Measurements from ENCODE around the gene XXYLT1.

The XXYLT1 gene

GRCh38 chr3:195247863-195248189, 23.1 kb downstream of the XXYLT1 start:
- CTCF ChIA-PET, result interaction anchor here (1.0 to 1.8 kb wide), 4 partner anchors 23 to 565 kb away, joined by 3 to 7 read pairs (median 4); partner anchors contain the start of gene XXYLT1
- Histone ChIP-seq H3K36me3 (ENCODE audit: control insufficient read depth in 4 of 4, insufficient read depth in 4 of 4, low read length in 3 of 4) (peaks cover 0 to 16% (median 3%) of the 10 kb centered on the region in 4 experiments), H3K9me3 (ENCODE audit: control extremely low read depth in 1 of 5, control insufficient read depth in 4 of 5, insufficient read depth in 2 of 5, low read depth in 1 of 5, low read length in 4 of 5) (peaks cover 0 to 4% (median 0%) of the 10 kb centered on the region in 5 experiments), H3K4me1 (ENCODE audit: control extremely low read depth in 1 of 4, control insufficient read depth in 4 of 4, insufficient read depth in 4 of 4, low read length in 3 of 4) (peaks cover 4 to 41% (median 28%) of the 10 kb centered on the region in 4 experiments), H3K27ac (ENCODE audit: insufficient read depth in 1 of 2, low read depth in 1 of 2, low read length in 2 of 2, poor library complexity in 1 of 2, severe bottlenecking in 2 of 2) (no peak overlapping the region), H3K4me3 (ENCODE audit: control insufficient read depth in 1 of 7, extremely low read depth in 1 of 7, insufficient read depth in 4 of 7, low read depth in 2 of 7, low read length in 6 of 7) (peak overlapping the region in 1 of 7 experiments; percentile 33), H3K27me3 (replicated peaks in 2 of 5; ENCODE audit: control insufficient read depth in 4 of 5, insufficient read depth in 5 of 5, low read length in 4 of 5) (no peaks in the 10 kb centered on the region)
- DNase-seq, result peak in 2 of 3 donors; percentile 32 to 49
- POLR2A ChIA-PET, result no interaction called here
- WGBS (ENCODE audit: insufficient coverage), result 67% methylated on average over 3 of the region's 8 CpGs

GRCh38 chr3:195247086-195247862, 23.7 kb downstream of the XXYLT1 start:
- peak overlapping the region in 1 of 7 experiments; percentile 33 for H3K4me3 ChIP-seq (ENCODE audit: control insufficient read depth in 1 of 7, extremely low read depth in 1 of 7, insufficient read depth in 4 of 7, low read depth in 2 of 7, low read length in 6 of 7)
- no peak for DNase-seq
- ChIA-PET POLR2A (no interaction called here), CTCF (interaction anchor here (1.7 kb wide), 1 partner anchor 564 kb away, joined by 4 read pairs; no protein-coding TSS in a partner anchor)
- H3K27ac ChIP-seq (ENCODE audit: insufficient read depth in 1 of 2, low read depth in 1 of 2, low read length in 2 of 2, poor library complexity in 1 of 2, severe bottlenecking in 2 of 2), result no peak overlapping the region
- peaks cover 0 to 16% (median 3%) of the 10 kb centered on the region in 4 experiments for H3K36me3 ChIP-seq (ENCODE audit: control insufficient read depth in 4 of 4, insufficient read depth in 4 of 4, low read length in 3 of 4)
- WGBS (ENCODE audit: insufficient coverage), result 91% methylated on average over 18 of the region's 24 CpGs
- peaks cover 0 to 4% (median 0%) of the 10 kb centered on the region in 5 experiments for H3K9me3 ChIP-seq (ENCODE audit: control extremely low read depth in 1 of 5, control insufficient read depth in 4 of 5, insufficient read depth in 2 of 5, low read depth in 1 of 5, low read length in 4 of 5)
- H3K27me3 ChIP-seq (replicated peaks in 2 of 5; ENCODE audit: control insufficient read depth in 4 of 5, insufficient read depth in 5 of 5, low read length in 4 of 5), result no peaks in the 10 kb centered on the region
- peaks cover 3 to 39% (median 27%) of the 10 kb centered on the region in 4 experiments for H3K4me1 ChIP-seq (ENCODE audit: control extremely low read depth in 1 of 4, control insufficient read depth in 4 of 4, insufficient read depth in 4 of 4, low read length in 3 of 4)

- POLR2A ChIA-PET, result no interaction called here
- Histone ChIP-seq H3K4me1 (ENCODE audit: control extremely low read depth in 1 of 4, control insufficient read depth in 4 of 4, insufficient read depth in 4 of 4, low read length in 3 of 4) (peaks cover 3 to 35% (median 25%) of the 10 kb centered on the region in 4 experiments), H3K27me3 (replicated peaks in 2 of 5; ENCODE audit: control insufficient read depth in 4 of 5, insufficient read depth in 5 of 5, low read length in 4 of 5) (no peaks in the 10 kb centered on the region), H3K27ac (ENCODE audit: insufficient read depth in 1 of 2, low read depth in 1 of 2, low read length in 2 of 2, poor library complexity in 1 of 2, severe bottlenecking in 2 of 2) (no peak overlapping the region), H3K9me3 (ENCODE audit: control extremely low read depth in 1 of 5, control insufficient read depth in 4 of 5, insufficient read depth in 2 of 5, low read depth in 1 of 5, low read length in 4 of 5) (peaks cover 0 to 4% (median 0%) of the 10 kb centered on the region in 5 experiments), H3K4me3 (ENCODE audit: control insufficient read depth in 1 of 7, extremely low read depth in 1 of 7, insufficient read depth in 4 of 7, low read depth in 2 of 7, low read length in 6 of 7) (no peak overlapping the region), H3K36me3 (ENCODE audit: control insufficient read depth in 4 of 4, insufficient read depth in 4 of 4, low read length in 3 of 4) (peaks cover 0 to 21% (median 3%) of the 10 kb centered on the region in 4 experiments)
- CTCF ChIA-PET, result interaction anchor here (1.6 kb wide), 1 partner anchor 46 kb away, joined by 4 read pairs; no protein-coding TSS in a partner anchor
- no peak for DNase-seq
- 94% methylated on average over 7 of the region's 9 CpGs for WGBS (ENCODE audit: insufficient coverage)
Measured at GRCh38 chr3:195246581-195246995, 24.4 kb downstream of the XXYLT1 start.

GRCh38 chr3:195245531-195245951, 25.4 kb downstream of the XXYLT1 start:
- no peak overlapping the region for H3K27ac ChIP-seq (ENCODE audit: insufficient read depth in 1 of 2, low read depth in 1 of 2, low read length in 2 of 2, poor library complexity in 1 of 2, severe bottlenecking in 2 of 2)
- POLR2A ChIA-PET, result interaction anchor here (0.7 kb wide), 1 partner anchor 508 kb away, joined by 3 read pairs; no protein-coding TSS in a partner anchor
- no peak overlapping the region for H3K4me3 ChIP-seq (ENCODE audit: control insufficient read depth in 1 of 7, extremely low read depth in 1 of 7, insufficient read depth in 4 of 7, low read depth in 2 of 7, low read length in 6 of 7)
- peaks cover 0 to 22% (median 3%) of the 10 kb centered on the region in 4 experiments for H3K36me3 ChIP-seq (ENCODE audit: control insufficient read depth in 4 of 4, insufficient read depth in 4 of 4, low read length in 3 of 4)
- peaks cover 0 to 4% (median 0%) of the 10 kb centered on the region in 5 experiments for H3K9me3 ChIP-seq (ENCODE audit: control extremely low read depth in 1 of 5, control insufficient read depth in 4 of 5, insufficient read depth in 2 of 5, low read depth in 1 of 5, low read length in 4 of 5)
- H3K27me3 ChIP-seq (replicated peaks in 2 of 5; ENCODE audit: control insufficient read depth in 4 of 5, insufficient read depth in 5 of 5, low read length in 4 of 5), result no peaks in the 10 kb centered on the region
- DNase-seq, result no peak
- peaks cover under 1 to 25% (median 14%) of the 10 kb centered on the region in 4 experiments for H3K4me1 ChIP-seq (ENCODE audit: control extremely low read depth in 1 of 4, control insufficient read depth in 4 of 4, insufficient read depth in 4 of 4, low read length in 3 of 4)
- WGBS (ENCODE audit: insufficient coverage), result 97% methylated on average over 11 of the region's 16 CpGs
- CTCF ChIA-PET, result interaction anchor here (1.6 kb wide), 1 partner anchor 44 kb away, joined by 4 read pairs; no protein-coding TSS in a partner anchor

GRCh38 chr3:195241592-195242355, 29.2 kb downstream of the XXYLT1 start:
- peaks cover 0 to 21% (median 13%) of the 10 kb centered on the region in 4 experiments for H3K4me1 ChIP-seq (ENCODE audit: control extremely low read depth in 1 of 4, control insufficient read depth in 4 of 4, insufficient read depth in 4 of 4, low read length in 3 of 4)
- H3K4me3 ChIP-seq (ENCODE audit: control insufficient read depth in 1 of 7, extremely low read depth in 1 of 7, insufficient read depth in 4 of 7, low read depth in 2 of 7, low read length in 6 of 7), result no peak overlapping the region
- H3K27ac ChIP-seq (ENCODE audit: insufficient read depth in 1 of 2, low read depth in 1 of 2, low read length in 2 of 2, poor library complexity in 1 of 2, severe bottlenecking in 2 of 2), result no peak overlapping the region
- ChIA-PET POLR2A (no interaction called here), CTCF (interaction anchor here (1.0 to 2.1 kb wide), 7 partner anchors 9 to 122 kb away, joined by 3 to 7 read pairs (median 3); no protein-coding TSS in a partner anchor)
- peaks cover 0 to 8% (median 5%) of the 10 kb centered on the region in 5 experiments for H3K9me3 ChIP-seq (ENCODE audit: control extremely low read depth in 1 of 5, control insufficient read depth in 4 of 5, insufficient read depth in 2 of 5, low read depth in 1 of 5, low read length in 4 of 5)
- no peaks in the 10 kb centered on the region for H3K27me3 ChIP-seq (replicated peaks in 2 of 5; ENCODE audit: control insufficient read depth in 4 of 5, insufficient read depth in 5 of 5, low read length in 4 of 5)
- peaks cover 0 to 26% (median 3%) of the 10 kb centered on the region in 4 experiments for H3K36me3 ChIP-seq (ENCODE audit: control insufficient read depth in 4 of 4, insufficient read depth in 4 of 4, low read length in 3 of 4)
- 95% methylated on average over 11 of the region's 12 CpGs for WGBS (ENCODE audit: insufficient coverage)
- DNase-seq, result no peak

- ChIA-PET POLR2A (no interaction called here), CTCF (interaction anchor here (1.1 to 2.1 kb wide), 6 partner anchors 16 to 570 kb away, joined by 3 to 7 read pairs (median 3); no protein-coding TSS in a partner anchor)
- 100% methylated on average over 5 of the region's 6 CpGs for WGBS (ENCODE audit: insufficient coverage)
- peaks cover 0 to 15% (median 8%) of the 10 kb centered on the region in 5 experiments for H3K9me3 ChIP-seq (ENCODE audit: control extremely low read depth in 1 of 5, control insufficient read depth in 4 of 5, insufficient read depth in 2 of 5, low read depth in 1 of 5, low read length in 4 of 5)
- H3K27ac ChIP-seq (ENCODE audit: insufficient read depth in 1 of 2, low read depth in 1 of 2, low read length in 2 of 2, poor library complexity in 1 of 2, severe bottlenecking in 2 of 2), result no peak overlapping the region
- no peak overlapping the region for H3K4me3 ChIP-seq (ENCODE audit: control insufficient read depth in 1 of 7, extremely low read depth in 1 of 7, insufficient read depth in 4 of 7, low read depth in 2 of 7, low read length in 6 of 7)
- peaks cover 0 to 21% (median 13%) of the 10 kb centered on the region in 4 experiments for H3K4me1 ChIP-seq (ENCODE audit: control extremely low read depth in 1 of 4, control insufficient read depth in 4 of 4, insufficient read depth in 4 of 4, low read length in 3 of 4)
- peaks cover 0 to 26% (median 7%) of the 10 kb centered on the region in 4 experiments for H3K36me3 ChIP-seq (ENCODE audit: control insufficient read depth in 4 of 4, insufficient read depth in 4 of 4, low read length in 3 of 4)
- DNase-seq, result no peak
- H3K27me3 ChIP-seq (replicated peaks in 2 of 5; ENCODE audit: control insufficient read depth in 4 of 5, insufficient read depth in 5 of 5, low read length in 4 of 5), result no peaks in the 10 kb centered on the region
Measured at GRCh38 chr3:195240939-195241338, 30.0 kb downstream of the XXYLT1 start.
